Measurements from ENCODE around the gene SNX5.

- TF ChIP-seq CTCF (IDR thresholded peaks at IDR 0.05): no peak
- TF ChIP-seq POLR2A (IDR thresholded peaks at IDR 0.05): no peak
- no peak for TF ChIP-seq EP300 (IDR thresholded peaks at IDR 0.05)
These were observed 50.6 kb downstream of the SNX5 start for GRCh38 chr20:17917832-17918618.

Measured in tibial nerve (tissue), 4 donors.